22Rv1 (cell line): ENCODE results near the gene WDR38.

Experiments
- ZFX ChIP-seq: fragments of 450-650 bp; IDR thresholded peaks from 2 replicates; pipeline ENCODE4 v1.6.1; 2017; ENCODE audit warnings: antibody characterized with exemption, borderline replicate concordance
- TF ChIP-seq, protein P1 (sequence below): fragments of 450-650 bp; IDR thresholded peaks from 2 replicates; pipeline ENCODE4 v1.5.1; 2017; ENCODE audit warnings: mild to moderate bottlenecking

DNA sequence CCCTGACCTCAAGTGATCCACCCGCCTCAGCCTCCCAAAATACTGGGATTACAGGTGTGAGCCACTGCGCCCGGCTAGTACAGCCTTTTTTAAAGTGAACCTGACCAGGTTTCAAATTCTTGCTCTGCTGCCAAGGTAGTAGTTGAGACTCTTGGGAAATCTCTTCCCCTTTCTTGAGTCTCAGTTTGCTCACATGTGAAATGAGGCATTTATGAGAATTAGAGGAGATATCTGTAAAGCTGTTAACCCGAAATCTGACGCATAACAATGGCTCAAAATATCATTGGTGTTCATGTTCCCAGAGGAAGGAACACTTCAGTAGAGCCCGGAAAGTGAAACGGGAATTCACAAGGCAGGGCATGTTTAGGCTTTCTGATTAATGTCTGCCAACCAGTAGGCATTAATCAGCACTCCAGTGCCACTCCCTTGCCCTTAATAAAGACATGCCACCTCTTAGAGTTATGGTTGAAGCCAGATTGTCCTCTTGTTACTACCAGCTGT lies 10.2 kb downstream of the WDR38 start:
- TF ChIP-seq, protein P1, sequence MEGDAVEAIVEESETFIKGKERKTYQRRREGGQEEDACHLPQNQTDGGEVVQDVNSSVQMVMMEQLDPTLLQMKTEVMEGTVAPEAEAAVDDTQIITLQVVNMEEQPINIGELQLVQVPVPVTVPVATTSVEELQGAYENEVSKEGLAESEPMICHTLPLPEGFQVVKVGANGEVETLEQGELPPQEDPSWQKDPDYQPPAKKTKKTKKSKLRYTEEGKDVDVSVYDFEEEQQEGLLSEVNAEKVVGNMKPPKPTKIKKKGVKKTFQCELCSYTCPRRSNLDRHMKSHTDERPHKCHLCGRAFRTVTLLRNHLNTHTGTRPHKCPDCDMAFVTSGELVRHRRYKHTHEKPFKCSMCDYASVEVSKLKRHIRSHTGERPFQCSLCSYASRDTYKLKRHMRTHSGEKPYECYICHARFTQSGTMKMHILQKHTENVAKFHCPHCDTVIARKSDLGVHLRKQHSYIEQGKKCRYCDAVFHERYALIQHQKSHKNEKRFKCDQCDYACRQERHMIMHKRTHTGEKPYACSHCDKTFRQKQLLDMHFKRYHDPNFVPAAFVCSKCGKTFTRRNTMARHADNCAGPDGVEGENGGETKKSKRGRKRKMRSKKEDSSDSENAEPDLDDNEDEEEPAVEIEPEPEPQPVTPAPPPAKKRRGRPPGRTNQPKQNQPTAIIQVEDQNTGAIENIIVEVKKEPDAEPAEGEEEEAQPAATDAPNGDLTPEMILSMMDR, result no peak
- no peak for TF ChIP-seq ZFX
